ENCODE data around the gene PLXND1. TPM values are rescaled to one million over a fixed set of nuclear protein-coding genes. Genes with fewer than 3 reads are reported as not detected.

The PLXND1 gene
- total RNA-seq, 1 donor from 2014 or later: 1.7 TPM

DNA sequence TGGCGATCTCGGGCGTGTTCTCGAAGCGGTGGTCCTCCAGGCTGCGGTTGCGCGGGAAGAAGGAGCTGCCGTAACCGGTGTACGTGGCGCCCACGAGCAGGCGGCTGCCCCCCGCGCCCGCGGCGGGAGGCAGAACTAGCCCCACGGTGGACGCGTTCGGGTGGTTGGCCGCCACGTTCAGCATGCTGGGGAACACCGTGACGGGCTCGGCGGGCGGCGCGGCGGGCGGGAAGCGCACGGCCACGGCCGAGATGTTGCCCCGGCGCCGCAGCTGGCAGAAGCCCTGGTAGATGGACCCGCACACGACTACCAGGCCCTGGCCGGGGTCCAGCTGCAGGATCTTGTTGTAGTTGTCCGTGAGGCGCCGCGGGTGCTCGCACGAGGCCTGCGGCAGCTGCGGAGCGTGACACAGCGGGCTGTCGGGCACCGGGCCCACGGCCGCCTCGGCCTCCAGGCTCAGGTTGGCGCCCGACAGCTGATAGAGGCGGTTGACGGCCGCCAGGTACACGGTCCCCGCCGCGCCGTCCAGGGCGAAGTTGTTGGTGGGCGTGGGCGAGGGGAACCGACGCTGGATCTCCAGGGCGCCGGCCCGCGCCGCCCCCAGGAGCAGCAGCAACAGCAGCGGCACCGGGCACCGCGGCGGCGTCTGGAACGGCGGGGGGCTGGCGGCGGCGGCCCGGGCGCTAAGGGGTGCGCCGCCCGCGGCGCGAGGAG lies 397 bp downstream of the PLXND1 start:
- no peak for DNase-seq
- peaks cover 7% of the 10 kb centered on the region for H3K36me3 Mint-ChIP-seq (ENCODE audit: low read depth)
- peak overlapping the region; percentile 89 for H3K4me3 Mint-ChIP-seq
- H3K9me3 Mint-ChIP-seq: no peaks in the 10 kb centered on the region
- H3K27ac Mint-ChIP-seq: peak overlapping the region; percentile 92
- peaks cover 58% of the 10 kb centered on the region for H3K27me3 Mint-ChIP-seq
- intact Hi-C loops (cut with micrococcal nuclease): loop anchor here (10.0 kb wide), 2 partner anchors 111 to 1111 kb away; partner anchors contain the start of gene GATA2
- peaks cover 13% of the 10 kb centered on the region for H3K4me1 Mint-ChIP-seq

GRCh38 chr3:129605203-129605921 lies 1.1 kb downstream of the PLXND1 start:
- Mint-ChIP-seq H3K27me3 (peaks cover 62% of the 10 kb centered on the region), H3K4me3 (peak overlapping the region; percentile 89)

GRCh38 chr3:129604767-129605166 lies 1.7 kb downstream of the PLXND1 start:
- H3K27me3 Mint-ChIP-seq: peaks cover 64% of the 10 kb centered on the region
- intact Hi-C loops (cut with micrococcal nuclease): loop anchor here (10.0 kb wide), 2 partner anchors 110 to 1110 kb away; partner anchors contain the start of gene GATA2
- peaks cover 13% of the 10 kb centered on the region for H3K4me1 Mint-ChIP-seq
- H3K27ac Mint-ChIP-seq: no peak overlapping the region
- H3K36me3 Mint-ChIP-seq (ENCODE audit: low read depth): peaks cover 7% of the 10 kb centered on the region
- DNase-seq: no peak
- H3K4me3 Mint-ChIP-seq: no peak overlapping the region
- H3K9me3 Mint-ChIP-seq: no peaks in the 10 kb centered on the region

More at GRCh38 chr3:129605203-129605921, 1.1 kb downstream of the PLXND1 start:
- peak overlapping the region; percentile 92 for H3K27ac Mint-ChIP-seq
- intact Hi-C loops (cut with micrococcal nuclease): loop anchor here (10.0 kb wide), 2 partner anchors 111 to 1111 kb away; partner anchors contain the start of gene GATA2
- no peaks in the 10 kb centered on the region for H3K9me3 Mint-ChIP-seq
- H3K4me1 Mint-ChIP-seq: peaks cover 13% of the 10 kb centered on the region
- peak; percentile 80 for DNase-seq
- H3K36me3 Mint-ChIP-seq (ENCODE audit: low read depth): peaks cover 7% of the 10 kb centered on the region

- Mint-ChIP-seq H3K36me3 (ENCODE audit: low read depth) (peaks cover 7% of the 10 kb centered on the region), H3K27ac (no peak overlapping the region), H3K27me3 (peaks cover 62% of the 10 kb centered on the region), H3K4me3 (no peak overlapping the region), H3K4me1 (peaks cover 13% of the 10 kb centered on the region), H3K9me3 (no peaks in the 10 kb centered on the region)
- no peak for DNase-seq
- intact Hi-C loops (cut with micrococcal nuclease): loop anchor here (10.0 kb wide), 2 partner anchors 109 to 1109 kb away; partner anchors contain the start of gene GATA2
Observed at GRCh38 chr3:129603991-129604749, 2.3 kb downstream of the PLXND1 start.

DNA sequence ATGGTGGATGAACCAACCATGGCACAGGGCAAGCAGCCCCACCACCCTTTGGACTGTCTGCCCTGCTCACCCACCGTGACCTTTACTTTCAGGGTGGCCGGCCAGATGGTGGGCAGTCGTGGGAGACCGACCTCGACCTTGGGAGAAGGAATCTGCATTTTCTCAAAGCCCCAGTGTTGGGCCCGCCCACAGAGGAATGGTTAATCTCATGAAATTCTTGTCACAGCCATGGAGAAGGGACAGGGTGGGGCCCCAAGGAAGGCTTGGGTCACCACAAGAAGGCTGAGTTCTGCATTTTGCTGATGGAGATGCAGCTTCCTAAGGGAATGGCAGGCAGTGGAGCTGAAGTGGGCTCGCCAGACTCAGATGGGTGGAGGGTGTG lies 2.9 kb downstream of the PLXND1 start:
- H3K9me3 Mint-ChIP-seq: no peaks in the 10 kb centered on the region
- intact Hi-C loops (cut with micrococcal nuclease): loop anchor here (10.0 kb wide), 2 partner anchors 109 to 1109 kb away; partner anchors contain the start of gene GATA2
- H3K36me3 Mint-ChIP-seq (ENCODE audit: low read depth): peaks cover 7% of the 10 kb centered on the region
- H3K27ac Mint-ChIP-seq: no peak overlapping the region
- peaks cover 12% of the 10 kb centered on the region for H3K4me1 Mint-ChIP-seq
- H3K4me3 Mint-ChIP-seq: no peak overlapping the region
- H3K27me3 Mint-ChIP-seq: peaks cover 60% of the 10 kb centered on the region
- DNase-seq: no peak

DNA sequence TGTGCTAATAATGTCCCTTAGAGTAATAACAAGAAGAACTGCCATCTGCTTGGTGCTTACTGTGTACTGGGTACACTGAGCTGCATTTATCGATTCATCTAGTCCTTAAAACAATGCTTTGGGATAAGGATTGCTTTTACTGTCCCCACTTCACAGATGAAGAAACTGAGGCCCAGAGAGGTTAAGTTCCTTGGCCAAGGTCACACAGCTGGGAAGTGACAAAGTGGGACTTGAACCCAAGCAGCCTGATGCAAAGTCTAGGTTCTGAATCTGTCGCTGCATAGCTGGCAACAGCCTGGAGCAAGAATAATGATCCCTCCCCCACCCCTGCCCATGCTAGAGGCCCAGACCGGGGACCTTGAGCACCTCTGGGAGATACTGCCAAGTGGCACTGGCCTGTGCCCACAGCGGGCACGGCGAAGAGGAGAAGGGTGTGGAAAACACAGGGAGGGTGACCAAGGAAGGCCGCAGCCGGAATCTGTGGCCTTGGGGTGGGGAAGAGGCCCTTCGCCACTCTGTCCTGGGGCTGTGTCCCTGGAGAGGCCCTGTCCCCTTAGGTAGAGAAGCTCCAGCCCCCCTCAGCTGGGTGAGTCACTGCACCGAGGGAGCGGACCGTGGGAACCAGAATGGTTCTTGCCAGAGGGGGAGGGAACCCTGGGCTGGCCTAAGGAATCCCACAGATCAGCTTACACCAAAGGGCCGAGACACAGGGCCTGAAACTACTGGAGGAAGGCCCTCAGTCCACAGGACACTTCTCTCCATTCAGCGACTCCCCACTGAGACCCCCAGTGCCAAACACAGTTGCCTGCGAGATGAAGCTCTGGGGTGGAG lies 3.5 kb downstream of the PLXND1 start:
- intact Hi-C loops (cut with micrococcal nuclease): loop anchor here (10.0 kb wide), 2 partner anchors 108 to 1108 kb away; partner anchors contain the start of gene GATA2
- Mint-ChIP-seq H3K9me3 (no peaks in the 10 kb centered on the region), H3K4me1 (peaks cover 9% of the 10 kb centered on the region)

DNA sequence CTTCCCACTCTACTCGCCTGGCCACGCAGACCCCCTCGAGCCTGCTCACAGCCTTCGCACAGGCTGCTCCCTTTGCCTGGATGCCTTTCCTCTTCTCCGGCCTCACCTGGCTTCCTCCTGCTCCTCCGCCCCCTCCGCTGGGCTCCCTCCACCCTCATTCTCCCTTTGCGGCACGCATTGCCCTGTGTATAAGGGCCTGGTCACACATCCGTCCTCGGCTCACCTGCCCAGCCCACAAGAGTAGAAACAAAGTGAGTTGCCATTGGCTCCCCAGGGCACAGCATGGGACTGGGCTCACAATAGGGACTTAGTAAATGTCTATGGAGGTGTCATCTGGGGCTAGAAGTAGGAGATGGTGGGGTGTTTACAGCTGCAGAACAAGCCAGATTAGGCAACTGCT lies 4.2 kb downstream of the PLXND1 start:
- H3K4me3 Mint-ChIP-seq: no peak overlapping the region
- H3K27me3 Mint-ChIP-seq: peaks cover 55% of the 10 kb centered on the region
- DNase-seq: no peak
- H3K27ac Mint-ChIP-seq: no peak overlapping the region
- peaks cover 7% of the 10 kb centered on the region for H3K36me3 Mint-ChIP-seq (ENCODE audit: low read depth)
- H3K9me3 Mint-ChIP-seq: no peaks in the 10 kb centered on the region
- intact Hi-C loops (cut with micrococcal nuclease): loop anchor here (10.0 kb wide), 2 partner anchors 108 to 1108 kb away; partner anchors contain the start of gene GATA2
- H3K4me1 Mint-ChIP-seq: peaks cover 8% of the 10 kb centered on the region

More for the DNA sequence above, 3.5 kb downstream of the PLXND1 start:
- no peak for DNase-seq
- no peak overlapping the region for H3K27ac Mint-ChIP-seq
- peaks cover 59% of the 10 kb centered on the region for H3K27me3 Mint-ChIP-seq
- H3K4me3 Mint-ChIP-seq: no peak overlapping the region
- H3K36me3 Mint-ChIP-seq (ENCODE audit: low read depth): peaks cover 7% of the 10 kb centered on the region

DNA sequence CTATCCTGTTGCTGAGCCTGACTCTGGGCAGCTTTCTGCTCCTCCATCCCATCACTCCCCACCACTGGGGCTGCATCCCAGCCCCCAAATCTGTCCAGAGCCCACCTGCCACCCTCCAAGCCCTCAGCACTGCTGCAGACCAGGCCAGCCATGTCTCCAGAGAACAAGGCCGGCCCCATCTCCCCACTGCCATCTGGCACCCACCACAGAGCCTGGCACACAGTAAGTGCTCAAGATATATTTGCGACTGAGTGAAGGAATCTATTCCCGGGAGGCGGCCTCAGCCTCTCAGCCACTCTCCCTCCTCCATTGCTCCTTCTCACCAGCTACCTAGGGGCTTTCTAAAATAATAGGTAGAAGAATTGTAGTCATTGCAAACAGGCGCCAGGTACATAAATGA lies 4.8 kb downstream of the PLXND1 start:
- Mint-ChIP-seq H3K27me3 (peaks cover 52% of the 10 kb centered on the region), H3K9me3 (no peaks in the 10 kb centered on the region), H3K27ac (no peak overlapping the region), H3K36me3 (ENCODE audit: low read depth) (peaks cover 2% of the 10 kb centered on the region), H3K4me1 (peaks cover 3% of the 10 kb centered on the region), H3K4me3 (no peak overlapping the region)
- no peak for DNase-seq
- intact Hi-C loops (cut with micrococcal nuclease): loop anchor here (10.0 kb wide), 2 partner anchors 107 to 1107 kb away; partner anchors contain the start of gene GATA2

DNA sequence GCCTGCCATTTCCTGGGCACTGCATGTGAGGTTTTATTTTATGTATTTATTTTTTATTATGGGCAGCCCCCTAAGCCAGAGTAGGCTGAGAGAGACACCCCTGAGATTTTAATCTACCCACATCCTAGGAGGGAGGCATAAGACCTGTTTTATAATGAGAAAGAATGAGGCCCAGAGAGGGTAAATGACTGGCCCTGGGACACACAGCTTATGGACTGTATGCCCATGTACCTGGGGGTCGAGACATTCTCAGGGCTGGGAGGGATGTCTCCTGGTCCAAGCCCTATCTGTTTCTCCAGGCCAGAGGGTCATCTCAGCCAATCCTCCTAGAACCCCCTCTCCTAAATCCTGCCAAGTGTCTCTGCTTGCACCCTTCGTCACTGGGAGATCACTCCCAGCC lies 6.1 kb downstream of the PLXND1 start:
- H3K27ac Mint-ChIP-seq: peak overlapping the region; percentile 32
- no peak overlapping the region for H3K4me3 Mint-ChIP-seq
- H3K4me1 Mint-ChIP-seq: no peaks in the 10 kb centered on the region
- intact Hi-C loops (cut with micrococcal nuclease): loop anchor here (10.0 kb wide), 2 partner anchors 106 to 1106 kb away; partner anchors contain the start of gene GATA2
- H3K27me3 Mint-ChIP-seq: peaks cover 54% of the 10 kb centered on the region
- DNase-seq: no peak
- no peaks in the 10 kb centered on the region for H3K36me3 Mint-ChIP-seq (ENCODE audit: low read depth)
- no peaks in the 10 kb centered on the region for H3K9me3 Mint-ChIP-seq

GRCh38 chr3:129599607-129600006 lies 6.9 kb downstream of the PLXND1 start:
- Mint-ChIP-seq H3K4me1 (no peaks in the 10 kb centered on the region), H3K9me3 (no peaks in the 10 kb centered on the region), H3K36me3 (ENCODE audit: low read depth) (no peaks in the 10 kb centered on the region), H3K4me3 (no peak overlapping the region), H3K27me3 (peaks cover 56% of the 10 kb centered on the region), H3K27ac (no peak overlapping the region)
- no peak for DNase-seq
- intact Hi-C loops (cut with micrococcal nuclease): loop anchor here (10.0 kb wide), 2 partner anchors 105 to 1105 kb away; partner anchors contain the start of gene GATA2

DNA sequence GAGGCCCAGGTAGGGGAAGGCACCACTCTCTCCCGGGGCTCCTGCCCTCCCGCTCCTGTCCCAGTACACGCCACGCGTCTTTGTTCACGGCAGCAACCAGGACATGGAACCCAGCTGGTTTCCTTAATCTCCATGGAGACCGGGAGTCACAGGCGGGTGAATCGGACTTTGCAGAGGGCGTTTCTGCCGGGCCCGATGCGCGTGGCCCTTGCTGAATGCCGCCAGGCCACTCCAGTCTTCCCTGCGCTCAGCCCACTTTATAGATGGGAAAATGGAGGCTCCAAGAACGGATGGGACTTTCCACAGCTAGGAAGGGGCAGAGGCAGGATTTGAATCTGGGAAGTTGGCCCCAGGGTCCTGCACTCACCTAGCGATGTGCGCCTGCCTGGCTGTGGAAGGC lies 7.4 kb downstream of the PLXND1 start:
- intact Hi-C loops (cut with micrococcal nuclease): no loop called here
- no peaks in the 10 kb centered on the region for H3K36me3 Mint-ChIP-seq (ENCODE audit: low read depth)
- peaks cover 52% of the 10 kb centered on the region for H3K27me3 Mint-ChIP-seq
- peaks cover 1% of the 10 kb centered on the region for H3K4me1 Mint-ChIP-seq
- no peaks in the 10 kb centered on the region for H3K9me3 Mint-ChIP-seq
- no peak overlapping the region for H3K27ac Mint-ChIP-seq
- DNase-seq: no peak
- H3K4me3 Mint-ChIP-seq: no peak overlapping the region

GRCh38 chr3:129598484-129598883 lies 8.0 kb downstream of the PLXND1 start:
- H3K27ac Mint-ChIP-seq: peak overlapping the region; percentile 56
- peaks cover 7% of the 10 kb centered on the region for H3K4me1 Mint-ChIP-seq
- H3K27me3 Mint-ChIP-seq: peaks cover 51% of the 10 kb centered on the region
- H3K36me3 Mint-ChIP-seq (ENCODE audit: low read depth): no peaks in the 10 kb centered on the region
- H3K4me3 Mint-ChIP-seq: no peak overlapping the region
- H3K9me3 Mint-ChIP-seq: no peaks in the 10 kb centered on the region
- no peak for DNase-seq
- intact Hi-C loops (cut with micrococcal nuclease): no loop called here

GRCh38 chr3:129598000-129598381 lies 8.5 kb downstream of the PLXND1 start:
- no peak overlapping the region for H3K27ac Mint-ChIP-seq
- no peak for DNase-seq
- H3K27me3 Mint-ChIP-seq: peaks cover 51% of the 10 kb centered on the region
- no peaks in the 10 kb centered on the region for H3K9me3 Mint-ChIP-seq
- intact Hi-C loops (cut with micrococcal nuclease): no loop called here
- no peaks in the 10 kb centered on the region for H3K36me3 Mint-ChIP-seq (ENCODE audit: low read depth)
- H3K4me3 Mint-ChIP-seq: no peak overlapping the region
- H3K4me1 Mint-ChIP-seq: peaks cover 12% of the 10 kb centered on the region

All from activated CD4-positive, alpha-beta T cell treated with anti-CD3 and anti-CD28 coated beads, Interleukin-2, amount 10 ng/mL, durations not matched to agents 24 days and 14 days (primary cell).